Nephron progenitor cell (in vitro differentiated cells): Measurements from ENCODE around the gene JAG1.

Experiments used
- DNase-seq: peaks from one replicate; pipeline ENCODE4 v3.0.0; 2021
- H3K27ac Mint-ChIP-seq: 2 replicates; pipeline ENCODE4 v1.8.0; 2021; ENCODE audit warnings: mild to moderate bottlenecking, moderate library complexity, mixed read lengths
- H3K27me3 Mint-ChIP-seq: 2 replicates; pipeline ENCODE4 v1.8.0; 2021; ENCODE audit warnings: mild to moderate bottlenecking, low read depth, mixed read lengths; ENCODE audit not compliant: poor library complexity
- H3K36me3 Mint-ChIP-seq: 2 replicates; pipeline ENCODE4 v1.8.0; 2021; ENCODE audit warnings: low read depth, mixed read lengths
- H3K4me1 Mint-ChIP-seq: 2 replicates; pipeline ENCODE4 v1.8.0; 2021; ENCODE audit warnings: mixed read lengths
- H3K4me3 Mint-ChIP-seq: 2 replicates; pipeline ENCODE4 v1.8.0; 2021; ENCODE audit warnings: mild to moderate bottlenecking, moderate library complexity, mixed read lengths
- H3K9me3 Mint-ChIP-seq: 2 replicates; pipeline ENCODE4 v1.8.0; 2021; ENCODE audit warnings: mild to moderate bottlenecking, moderate library complexity, mixed read lengths
- TF ChIP-seq, protein P1 (sequence below): fragments of 200-600 bp; sonication (generic); IDR thresholded peaks from 2 replicates; pipeline ENCODE4 v1.5.0; 2021; ENCODE audit warnings: antibody characterized with exemption

JAG1 gene

DNA sequence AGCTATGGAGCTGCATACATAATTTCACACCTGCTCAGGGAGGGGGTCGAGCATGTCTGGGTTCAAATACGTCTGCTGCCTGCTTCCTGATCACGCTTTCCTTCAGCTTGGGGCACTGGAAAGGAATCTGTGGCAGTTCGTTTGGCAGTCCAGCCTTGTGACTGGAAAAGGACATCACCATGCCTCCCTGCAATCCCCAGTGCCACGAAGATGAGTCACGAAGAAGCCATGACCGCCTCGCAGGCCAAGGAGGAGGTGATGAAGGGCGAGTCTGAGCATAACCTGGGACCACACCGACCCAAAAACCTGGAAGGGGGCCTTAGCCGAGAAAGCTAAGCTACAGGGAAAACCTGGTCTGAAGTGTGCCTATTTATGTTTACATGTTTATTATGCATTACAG is 13.1 kb downstream of the JAG1 start:
- Mint-ChIP-seq H3K27me3 (peaks cover 3% of the 10 kb centered on the region), H3K36me3 (peaks cover 95% of the 10 kb centered on the region), H3K9me3 (no peaks in the 10 kb centered on the region), H3K4me3 (no peak overlapping the region), H3K4me1 (peaks cover 98% of the 10 kb centered on the region), H3K27ac (peak overlapping the region; percentile 72)
- DNase-seq: no peak
- TF ChIP-seq, protein P1, sequence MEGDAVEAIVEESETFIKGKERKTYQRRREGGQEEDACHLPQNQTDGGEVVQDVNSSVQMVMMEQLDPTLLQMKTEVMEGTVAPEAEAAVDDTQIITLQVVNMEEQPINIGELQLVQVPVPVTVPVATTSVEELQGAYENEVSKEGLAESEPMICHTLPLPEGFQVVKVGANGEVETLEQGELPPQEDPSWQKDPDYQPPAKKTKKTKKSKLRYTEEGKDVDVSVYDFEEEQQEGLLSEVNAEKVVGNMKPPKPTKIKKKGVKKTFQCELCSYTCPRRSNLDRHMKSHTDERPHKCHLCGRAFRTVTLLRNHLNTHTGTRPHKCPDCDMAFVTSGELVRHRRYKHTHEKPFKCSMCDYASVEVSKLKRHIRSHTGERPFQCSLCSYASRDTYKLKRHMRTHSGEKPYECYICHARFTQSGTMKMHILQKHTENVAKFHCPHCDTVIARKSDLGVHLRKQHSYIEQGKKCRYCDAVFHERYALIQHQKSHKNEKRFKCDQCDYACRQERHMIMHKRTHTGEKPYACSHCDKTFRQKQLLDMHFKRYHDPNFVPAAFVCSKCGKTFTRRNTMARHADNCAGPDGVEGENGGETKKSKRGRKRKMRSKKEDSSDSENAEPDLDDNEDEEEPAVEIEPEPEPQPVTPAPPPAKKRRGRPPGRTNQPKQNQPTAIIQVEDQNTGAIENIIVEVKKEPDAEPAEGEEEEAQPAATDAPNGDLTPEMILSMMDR: no peak

DNA sequence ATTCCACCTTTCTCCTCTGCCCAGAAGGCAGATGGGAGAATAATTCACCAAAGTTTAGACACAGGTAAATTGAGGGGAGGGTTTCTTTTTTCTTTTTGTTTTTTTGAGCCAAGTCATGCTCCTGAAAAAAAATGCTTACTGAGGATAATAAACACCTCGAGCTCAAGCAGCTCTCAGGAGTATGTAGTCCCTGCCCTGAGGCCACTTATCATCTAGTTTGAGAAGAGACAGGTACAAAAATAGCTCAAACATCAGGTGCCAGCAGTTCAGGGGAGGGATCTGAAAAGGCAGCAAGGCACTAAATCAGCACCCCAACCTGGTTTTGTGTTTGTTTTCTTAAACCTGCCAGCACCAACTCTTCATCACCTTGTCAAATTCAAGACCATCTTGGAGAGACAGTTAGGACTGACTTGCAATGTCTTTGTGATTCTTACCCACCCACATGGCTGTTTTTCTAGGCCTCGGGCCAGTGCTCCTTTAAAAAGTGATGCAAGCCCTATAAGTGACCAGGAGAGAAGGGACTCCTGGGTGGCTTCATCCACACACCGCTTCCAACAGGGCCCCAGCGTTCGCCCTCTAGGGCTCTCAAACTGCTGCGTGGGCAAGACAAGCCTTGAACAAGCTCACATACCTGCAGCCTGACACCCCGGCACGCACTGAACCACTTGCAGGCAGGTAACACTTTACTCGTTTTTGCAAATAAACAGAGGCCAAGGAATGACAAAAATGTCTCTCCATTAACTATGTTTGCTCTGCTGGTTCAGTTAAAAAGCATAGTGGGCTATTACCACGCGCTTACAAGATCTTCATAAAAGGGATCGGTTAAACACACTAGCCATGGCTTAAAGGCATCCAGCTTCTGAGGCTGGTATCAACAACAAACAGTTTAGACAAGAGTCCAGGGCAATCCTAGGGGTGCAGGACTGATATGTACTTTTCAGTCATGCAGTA is 13.9 kb downstream of the JAG1 start:
- Mint-ChIP-seq H3K27me3 (peaks cover 3% of the 10 kb centered on the region), H3K27ac (peak overlapping the region; percentile 85), H3K4me1 (peaks cover 98% of the 10 kb centered on the region), H3K4me3 (peak overlapping the region; percentile 38), H3K36me3 (peaks cover 95% of the 10 kb centered on the region), H3K9me3 (no peaks in the 10 kb centered on the region)
- DNase-seq: no peak
- TF ChIP-seq, protein P1: no peak

DNA sequence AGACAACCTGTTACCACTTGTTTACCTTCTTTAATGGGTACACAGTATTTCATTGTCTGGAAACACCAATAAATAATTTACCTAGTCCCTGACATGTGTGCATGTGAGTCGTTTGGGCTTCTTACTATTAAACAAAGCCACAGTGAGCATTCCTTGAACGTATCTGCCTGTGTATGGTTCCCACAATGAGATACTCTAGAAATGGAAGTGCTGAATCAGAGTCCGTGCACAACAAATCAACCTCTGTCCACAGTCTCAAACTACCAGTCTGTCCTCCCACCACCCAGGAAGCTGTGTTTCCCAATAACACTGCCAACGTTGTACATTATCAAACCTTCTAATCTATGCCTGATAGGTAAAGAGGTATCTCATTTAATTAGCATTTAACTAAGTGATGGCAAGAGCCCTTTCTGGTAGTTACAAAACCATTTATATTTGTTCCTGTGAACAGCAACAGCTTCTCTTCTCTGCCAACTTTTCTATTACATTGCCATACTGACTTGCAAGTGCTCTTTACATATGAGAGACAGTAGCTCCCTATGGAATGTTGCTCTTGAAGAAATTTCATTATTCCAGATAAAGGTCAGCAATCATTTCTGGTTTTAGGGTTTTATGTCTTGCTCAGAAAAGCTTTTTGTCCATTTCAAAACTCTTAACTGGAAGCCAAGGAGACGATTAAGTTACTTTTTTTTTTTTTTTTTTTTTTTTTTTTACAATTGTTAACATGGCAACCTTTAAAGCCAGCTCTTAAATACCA is 14.7 kb downstream of the JAG1 start:
- H3K36me3 Mint-ChIP-seq: peaks cover 92% of the 10 kb centered on the region
- H3K4me3 Mint-ChIP-seq: no peak overlapping the region
- H3K27me3 Mint-ChIP-seq: peaks cover 6% of the 10 kb centered on the region
- no peaks in the 10 kb centered on the region for H3K9me3 Mint-ChIP-seq
- no peak overlapping the region for H3K27ac Mint-ChIP-seq
- peaks cover 98% of the 10 kb centered on the region for H3K4me1 Mint-ChIP-seq
- TF ChIP-seq, protein P1: no peak
- no peak for DNase-seq

DNA sequence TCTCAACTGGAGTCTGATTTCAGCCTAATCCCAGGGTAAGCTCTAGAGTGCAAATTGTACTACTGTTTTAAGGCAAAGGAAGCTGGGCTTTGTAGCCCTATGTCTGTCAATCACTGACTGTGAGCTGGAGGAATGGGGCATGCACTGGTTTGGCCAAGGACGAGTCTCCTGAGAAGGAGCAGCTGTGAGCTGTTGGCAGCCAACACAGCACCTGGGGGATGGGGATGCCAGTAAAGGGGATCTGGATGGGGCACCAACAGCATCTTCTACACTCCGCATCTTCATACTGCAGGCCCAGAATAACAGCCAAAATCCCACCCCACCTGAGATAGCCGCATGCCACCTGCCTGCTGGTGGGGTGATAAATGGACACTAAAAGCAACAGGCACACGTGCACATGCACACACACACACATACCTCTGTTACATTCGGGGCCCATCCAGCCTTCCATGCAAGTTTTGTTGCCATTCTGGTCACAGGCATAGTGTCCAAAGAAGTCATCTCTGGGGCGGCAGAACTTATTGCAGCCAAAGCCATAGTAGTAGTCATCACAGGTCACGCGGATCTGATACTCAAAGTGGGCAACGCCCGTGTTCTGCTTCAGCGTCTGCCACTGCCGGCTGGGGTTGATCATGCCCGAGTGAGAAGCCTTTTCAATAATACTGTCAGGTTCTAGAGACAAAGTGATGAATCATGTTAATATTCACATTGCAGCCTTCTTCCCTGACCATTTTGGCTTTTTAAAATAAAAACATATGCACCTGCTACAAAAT is 15.6 kb downstream of the JAG1 start:
- peaks cover 6% of the 10 kb centered on the region for H3K27me3 Mint-ChIP-seq

DNA sequence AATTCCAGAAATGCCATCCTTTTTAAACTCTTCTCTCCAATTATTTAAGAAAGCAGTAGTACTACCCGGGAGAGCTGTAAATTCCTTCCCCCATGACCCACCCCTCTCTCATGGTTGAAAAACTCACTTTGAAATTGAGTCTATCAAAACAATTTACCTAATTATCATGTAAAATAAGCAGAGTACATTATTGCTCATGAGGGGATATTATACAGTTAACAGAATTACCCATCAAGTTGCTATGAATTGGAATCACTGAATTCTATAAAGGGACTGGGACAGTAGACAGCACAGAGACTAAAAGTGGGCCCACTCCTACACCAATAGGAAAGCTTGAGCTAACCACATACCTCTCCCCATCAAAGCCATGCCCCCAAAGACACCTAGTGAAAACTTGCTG is 16.3 kb downstream of the JAG1 start:
- H3K36me3 Mint-ChIP-seq: peaks cover 76% of the 10 kb centered on the region
- DNase-seq: no peak
- H3K27ac Mint-ChIP-seq: peak overlapping the region; percentile 65
- H3K27me3 Mint-ChIP-seq: peaks cover 6% of the 10 kb centered on the region
- H3K4me1 Mint-ChIP-seq: peaks cover 99% of the 10 kb centered on the region
- no peaks in the 10 kb centered on the region for H3K9me3 Mint-ChIP-seq
- TF ChIP-seq, protein P1: no peak
- H3K4me3 Mint-ChIP-seq: peak overlapping the region; percentile 47

More for the DNA sequence above, 15.6 kb downstream of the JAG1 start:
- H3K9me3 Mint-ChIP-seq: no peaks in the 10 kb centered on the region
- no peak overlapping the region for H3K4me3 Mint-ChIP-seq
- TF ChIP-seq, protein P1: no peak
- H3K4me1 Mint-ChIP-seq: peaks cover 98% of the 10 kb centered on the region
- H3K36me3 Mint-ChIP-seq: peaks cover 84% of the 10 kb centered on the region
- H3K27ac Mint-ChIP-seq: peak overlapping the region; percentile 65
- DNase-seq: no peak
